ENCODE data around the gene WDR55.
"Not testable (repeated sequence)": the region's sequence is repeated elsewhere in the genome, so short reads cannot be mapped to it uniquely, and the experiment has no call there.

The WDR55 gene

GRCh38 chr5:140711794-140712193 is 47.1 kb downstream of the WDR55 start:
- DNase-seq, result no peak

GRCh38 chr5:140713562-140714094 is 48.9 kb downstream of the WDR55 start:
- DNase-seq, result no peak

GRCh38 chr5:140716238-140716637 is 51.5 kb downstream of the WDR55 start:
- not testable (repeated sequence) for DNase-seq

GRCh38 chr5:140718266-140718592 is 53.5 kb downstream of the WDR55 start:
- DNase-seq, result no peak

- DNase-seq, result not testable (repeated sequence)
Observed at GRCh38 chr5:140720738-140721137, 56.0 kb downstream of the WDR55 start.

GRCh38 chr5:140721395-140721794 is 56.7 kb downstream of the WDR55 start:
- DNase-seq, result not testable (repeated sequence)
